Measurements from ENCODE around the gene GOLT1B.

The GOLT1B gene

GRCh38 chr12:21523148-21523547, 21.6 kb downstream of the GOLT1B start:
- no peak for DNase-seq (ENCODE audit: low spot score)

- DNase-seq (ENCODE audit: low spot score), result no peak
These were observed 24.5 kb downstream of the GOLT1B start, which contains the start of gene SPX for GRCh38 chr12:21526053-21526452. TSS of gene SPX (plus strand) at chr12:21526296. CDS start at chr12:21526473, 177 bp downstream.

DNA sequence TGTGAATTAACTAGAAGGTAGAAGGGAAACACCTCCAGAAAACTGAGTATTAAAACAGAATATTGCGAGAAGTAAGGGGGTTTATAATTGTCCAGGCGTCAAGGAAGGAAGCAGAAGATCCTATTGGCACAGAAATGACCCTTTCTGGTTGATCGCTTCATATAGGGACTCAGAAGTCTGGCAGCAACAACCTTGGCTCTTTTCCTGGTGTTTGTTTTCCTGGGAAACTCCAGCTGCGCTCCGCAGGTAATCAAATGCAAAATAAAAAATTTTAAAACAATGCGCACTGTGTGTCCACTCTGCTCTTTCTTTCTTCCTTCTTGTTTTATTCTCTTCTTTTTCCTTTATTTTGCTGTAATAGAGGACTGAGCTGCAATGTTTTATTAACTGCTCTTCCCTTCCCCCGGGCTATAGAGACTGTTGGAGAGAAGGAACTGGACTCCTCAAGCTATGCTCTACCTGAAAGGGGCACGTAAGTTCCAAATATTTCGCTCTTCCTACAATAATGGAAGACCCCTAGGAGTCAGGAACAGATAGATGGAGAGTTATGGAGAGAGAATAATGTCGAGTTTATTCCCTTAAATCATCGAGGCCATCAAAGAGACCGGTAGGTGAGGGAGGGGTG, 25.2 kb downstream of the GOLT1B start:
- no peak for DNase-seq (ENCODE audit: low spot score)

GRCh38 chr12:21527451-21528180, 26.0 kb downstream of the GOLT1B start:
- DNase-seq (ENCODE audit: low spot score), result peak; percentile 74

DNA sequence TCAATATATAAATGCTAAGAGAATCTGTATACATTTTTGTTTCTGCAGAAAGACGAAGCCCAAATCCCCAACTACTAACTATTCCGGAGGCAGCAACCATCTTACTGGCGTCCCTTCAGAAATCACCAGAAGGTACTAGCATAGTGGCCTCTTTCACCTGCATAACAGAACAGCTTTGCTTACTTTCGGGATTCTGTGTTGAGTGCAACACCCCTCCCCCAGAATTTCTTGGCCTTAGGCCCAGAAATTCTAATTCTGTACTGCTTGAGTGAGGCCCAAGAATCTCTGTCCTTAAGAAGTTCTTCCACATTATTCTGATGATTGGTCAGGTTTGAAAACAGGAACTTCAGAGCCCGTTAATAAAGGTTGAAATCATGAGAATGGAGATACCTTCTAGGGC, 27.4 kb downstream of the GOLT1B start:
- no peak for DNase-seq (ENCODE audit: low spot score)

DNA sequence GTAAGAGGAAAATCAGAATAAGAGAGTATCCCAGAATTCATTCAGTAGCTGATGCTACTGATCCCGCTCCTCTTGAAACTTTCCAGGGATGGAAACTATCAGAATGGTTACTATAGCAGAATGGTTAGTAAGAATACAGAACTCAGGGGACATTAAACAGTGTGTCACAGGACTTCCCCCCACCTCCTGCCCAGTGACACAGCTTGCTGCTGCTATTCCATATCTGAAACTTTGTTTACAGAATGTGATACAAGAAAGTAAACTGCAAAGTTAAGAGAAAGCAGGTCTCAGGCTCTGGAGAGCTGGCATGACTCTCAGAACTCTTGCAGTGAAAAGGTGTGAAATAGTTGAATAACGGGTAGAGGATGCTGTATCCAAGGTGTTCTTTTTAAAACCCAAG, 27.9 kb downstream of the GOLT1B start:
- no peak for DNase-seq (ENCODE audit: low spot score)

DNA sequence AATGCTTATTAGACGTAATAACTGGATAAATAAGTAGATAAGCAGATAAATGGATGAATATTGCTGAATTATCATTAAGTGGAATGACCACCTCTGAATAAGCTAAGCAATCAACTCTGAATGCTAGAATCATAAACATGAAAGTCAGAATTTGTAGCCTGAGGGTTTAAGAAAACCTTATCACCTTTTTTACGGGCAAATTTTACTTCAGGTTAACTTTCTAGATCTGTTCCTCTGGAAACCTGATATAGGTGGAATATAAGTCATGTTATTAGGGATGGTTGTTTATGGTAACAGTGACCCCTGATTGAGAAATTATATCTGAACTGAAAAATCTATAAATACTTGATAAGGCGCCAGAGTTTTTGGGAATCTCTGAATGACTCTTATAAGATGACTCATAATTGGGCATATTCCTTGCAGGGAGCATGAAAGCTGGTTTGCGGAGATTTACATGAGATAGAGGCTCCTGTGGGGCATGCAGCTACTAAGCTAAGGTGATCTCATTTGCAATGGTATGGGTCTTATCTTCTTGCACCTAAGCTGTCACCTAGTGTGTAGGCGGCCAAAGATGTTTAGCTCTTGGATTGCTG, 36.6 kb downstream of the GOLT1B start:
- no peak for DNase-seq (ENCODE audit: low spot score)

GRCh38 chr12:21539797-21540196, 38.2 kb downstream of the GOLT1B start:
- no peak for DNase-seq (ENCODE audit: low spot score)

DNA sequence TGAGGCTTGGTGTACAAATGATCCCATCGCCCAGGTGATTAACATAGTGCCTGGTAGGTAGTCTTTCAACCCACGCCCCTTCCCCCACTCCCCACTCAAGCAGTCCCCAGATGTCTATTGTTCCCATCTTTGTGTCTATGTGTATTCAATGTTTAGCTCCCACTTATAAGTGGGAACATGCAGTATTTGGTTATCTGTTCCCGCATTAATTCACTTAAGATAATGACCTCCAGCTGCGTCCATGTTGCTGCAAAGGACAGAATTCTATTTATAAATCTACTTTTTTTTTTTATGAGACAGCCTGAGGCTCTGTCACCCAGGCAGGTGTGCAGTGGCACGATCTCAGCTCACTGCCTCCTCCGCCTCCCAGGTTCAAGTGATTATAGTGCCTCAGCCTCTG, 40.2 kb downstream of the GOLT1B start:
- DNase-seq (ENCODE audit: low spot score), result no peak

DNA sequence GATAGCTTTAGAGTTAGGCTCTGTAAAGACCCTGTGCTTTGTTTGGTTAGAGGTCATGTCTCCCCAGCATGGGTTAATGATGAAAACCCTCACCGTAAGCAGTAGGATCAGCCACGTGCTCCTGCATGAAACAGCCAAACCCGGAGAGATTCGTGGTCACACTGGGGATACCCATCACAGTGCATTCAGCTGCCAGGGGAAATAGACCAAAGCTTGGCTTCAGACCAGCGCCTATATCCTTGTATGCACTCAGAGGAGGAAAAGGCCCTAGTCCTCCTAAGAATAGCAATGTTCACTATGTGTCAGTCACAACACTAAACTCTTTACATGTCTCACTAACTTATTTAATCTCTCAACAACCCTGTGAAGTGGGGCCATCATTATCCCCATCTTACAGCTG, 40.8 kb downstream of the GOLT1B start:
- DNase-seq (ENCODE audit: low spot score), result no peak

- DNase-seq (ENCODE audit: low spot score), result no peak
These were observed 41.6 kb downstream of the GOLT1B start for GRCh38 chr12:21543151-21543550.

DNA sequence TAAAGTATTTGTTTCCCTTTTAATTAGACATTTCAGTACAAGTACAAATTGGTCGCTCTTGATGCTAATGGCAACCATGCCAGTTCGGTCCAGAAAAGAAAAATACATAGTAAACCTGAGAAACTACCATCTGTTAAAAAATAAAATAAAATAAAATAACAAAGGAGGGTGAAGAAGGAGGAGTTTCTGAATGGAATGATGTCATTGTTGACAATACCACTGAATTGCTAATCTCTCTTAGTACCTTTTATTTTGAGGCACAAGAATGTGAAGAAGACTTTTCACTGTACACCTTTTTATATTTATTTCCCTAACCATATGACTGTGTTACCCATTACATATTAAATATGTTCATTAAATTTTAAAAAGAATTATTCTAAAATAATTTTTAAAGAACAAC, 44.0 kb downstream of the GOLT1B start:
- no peak for DNase-seq (ENCODE audit: low spot score)

GRCh38 chr12:21546716-21547115, 45.1 kb downstream of the GOLT1B start:
- DNase-seq (ENCODE audit: low spot score), result no peak

DNA sequence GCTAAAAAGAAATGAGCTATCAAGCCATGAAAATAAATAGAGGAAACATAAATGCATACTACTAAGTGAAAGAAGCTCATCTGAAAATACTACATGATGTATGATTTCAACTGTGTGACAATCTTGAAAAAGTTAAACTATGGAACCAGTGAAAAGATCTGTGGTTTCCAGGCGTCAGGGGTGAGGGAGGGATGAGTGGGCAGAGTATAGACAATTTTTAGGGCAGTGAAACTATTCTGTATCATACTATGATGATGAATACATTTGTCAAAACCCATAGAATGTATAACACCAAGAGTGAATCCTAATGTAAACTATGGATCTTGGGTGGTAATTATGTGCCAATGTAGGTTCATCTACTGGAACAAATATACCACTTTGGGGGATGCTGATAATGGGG, 45.8 kb downstream of the GOLT1B start:
- no peak for DNase-seq (ENCODE audit: low spot score)

DNA sequence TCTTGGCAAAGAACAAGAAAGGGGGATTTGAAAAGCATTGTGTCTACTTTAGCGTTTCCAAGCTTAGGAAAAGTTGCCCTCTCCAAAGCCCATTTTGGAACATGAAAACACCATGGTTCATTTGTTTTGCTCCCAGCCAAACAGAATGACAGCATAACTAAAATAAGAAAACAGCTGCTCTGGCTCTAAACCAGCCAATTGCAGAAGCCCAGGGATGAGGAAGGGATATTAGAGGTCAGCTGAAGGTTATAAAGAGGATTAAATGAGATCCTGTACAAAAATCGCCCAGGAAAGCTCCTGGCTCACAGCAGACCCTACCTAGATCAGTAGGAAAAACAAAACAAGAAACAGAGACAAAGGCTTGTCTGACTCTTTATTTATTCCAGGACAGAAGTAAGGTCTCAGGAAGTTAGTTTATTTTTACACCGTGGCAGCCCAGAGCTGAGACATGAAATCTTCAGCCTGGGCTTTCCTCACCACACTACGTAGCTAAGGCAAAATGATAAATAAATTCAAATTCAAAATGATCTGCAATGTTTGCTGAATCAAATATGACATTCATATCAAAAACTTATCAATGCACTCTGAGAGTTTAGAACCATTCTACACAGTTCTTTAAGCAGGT, 50.4 kb downstream of the GOLT1B start:
- no peak for DNase-seq (ENCODE audit: low spot score)

GRCh38 chr12:21552635-21553328, 51.2 kb downstream of the GOLT1B start:
- no peak for DNase-seq (ENCODE audit: low spot score)

DNA sequence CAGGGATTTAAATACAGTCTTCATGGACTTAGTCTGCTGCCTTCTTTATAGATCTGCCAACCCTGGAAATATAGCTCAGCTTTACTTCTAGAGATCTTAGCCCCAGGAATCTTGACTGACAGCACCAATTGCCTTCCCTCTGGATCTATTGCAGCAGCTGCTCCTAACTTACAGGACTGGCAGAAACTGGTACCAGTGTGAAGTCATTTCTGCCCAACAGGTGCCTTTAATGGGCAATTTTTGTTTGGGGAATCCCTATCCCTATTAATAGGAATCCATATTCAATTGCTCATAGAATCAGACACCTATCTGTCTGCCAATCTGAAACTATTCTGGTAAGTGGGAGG, 51.7 kb downstream of the GOLT1B start:
- DNase-seq (ENCODE audit: low spot score), result no peak

GRCh38 chr12:21558100-21558679, 56.6 kb downstream of the GOLT1B start:
- no peak for DNase-seq (ENCODE audit: low spot score)

- DNase-seq (ENCODE audit: low spot score), result no peak
These were observed 58.4 kb downstream of the GOLT1B start for GRCh38 chr12:21559855-21560569.

DNA sequence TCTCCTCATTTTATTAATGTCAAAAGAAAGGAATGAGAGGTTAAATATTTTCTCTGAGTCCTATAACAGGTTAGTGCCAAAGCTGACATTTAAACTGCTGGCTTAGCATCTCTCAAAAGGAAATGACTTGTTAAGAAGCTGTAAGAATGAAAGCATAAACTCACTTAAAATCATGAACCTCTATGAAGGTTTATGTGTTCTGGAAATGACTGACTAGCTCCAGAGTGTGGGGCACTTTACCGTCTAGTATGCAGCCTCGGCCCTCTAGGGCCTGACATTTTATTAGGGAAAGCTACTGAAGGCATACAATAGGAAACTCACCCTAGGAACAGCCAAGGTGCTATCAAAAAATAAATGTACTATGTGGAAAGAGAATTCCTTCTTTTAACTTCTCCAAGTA, 59.6 kb downstream of the GOLT1B start:
- no peak for DNase-seq (ENCODE audit: low spot score)

- DNase-seq (ENCODE audit: low spot score), result no peak
These were observed 61.3 kb downstream of the GOLT1B start for GRCh38 chr12:21562859-21563258.
